Fibroblast of skin of left biceps (primary cell): Measurements from ENCODE around the gene CPEB2.
A peak's percentile ranks its signal among the peaks of the same experiment; 100 is the strongest.

ENCODE experiments used
- DNase-seq, 2 experiments: peaks; one replicate each; pipeline ENCODE4 v3.0.0-alpha.2; 2013; ENCODE audit warnings: low read depth in 2 of 2

Gene CPEB2

GRCh38 chr4:15001869-15002658 lies at the start of gene CPEB2:
Gene CPEB2, plus strand, starts transcription at chr4:15002481. Its CDS starts 193 bp downstream, at chr4:15002674.
- DNase-seq, result peak; percentile 95 to 97

GRCh38 chr4:14958436-14958835 lies 43.8 kb upstream of the CPEB2 start:
- DNase-seq, result no peak

GRCh38 chr4:14961292-14961691 lies 41.0 kb upstream of the CPEB2 start:
- DNase-seq, result no peak

- no peak for DNase-seq
Observed at GRCh38 chr4:14965071-14965470, 37.2 kb upstream of the CPEB2 start.

- DNase-seq, result no peak
Observed at GRCh38 chr4:14967982-14968381, 34.3 kb upstream of the CPEB2 start.

- no peak for DNase-seq
Observed at GRCh38 chr4:14977830-14978229, 24.5 kb upstream of the CPEB2 start.

- DNase-seq, result no peak
Observed at GRCh38 chr4:14984448-14984847, 17.8 kb upstream of the CPEB2 start.

GRCh38 chr4:14985161-14985560 lies 17.1 kb upstream of the CPEB2 start:
- DNase-seq, result no peak

- DNase-seq, result no peak
Observed at GRCh38 chr4:14985843-14986242, 16.4 kb upstream of the CPEB2 start.

- no peak for DNase-seq
Observed at GRCh38 chr4:14987054-14987453, 15.2 kb upstream of the CPEB2 start.

GRCh38 chr4:14990484-14990883 lies 11.8 kb upstream of the CPEB2 start:
- no peak for DNase-seq

- no peak for DNase-seq
Observed at GRCh38 chr4:14994242-14994641, 8.0 kb upstream of the CPEB2 start.

- peak; percentile 75 to 79 for DNase-seq
Observed at GRCh38 chr4:15001248-15001868, 923 bp upstream of the CPEB2 start.

- peak in 1 of 2 experiments; percentile 48 for DNase-seq
Observed at GRCh38 chr4:15002659-15003400, 549 bp downstream of the CPEB2 start.

- no peak for DNase-seq
Observed at GRCh38 chr4:15003401-15003890, 1.2 kb downstream of the CPEB2 start.

- DNase-seq, result no peak
Observed at GRCh38 chr4:15003891-15004738, 1.8 kb downstream of the CPEB2 start.

GRCh38 chr4:15004739-15005301 lies 2.5 kb downstream of the CPEB2 start:
- no peak for DNase-seq

- no peak for DNase-seq
Observed at GRCh38 chr4:15005474-15006115, 3.3 kb downstream of the CPEB2 start.

- no peak for DNase-seq
Observed at GRCh38 chr4:15006416-15007024, 4.2 kb downstream of the CPEB2 start.

- DNase-seq, result no peak
Observed at GRCh38 chr4:15007201-15007600, 4.9 kb downstream of the CPEB2 start.
